Mammary epithelial cell (primary cell): Measurements from ENCODE around the gene RAB11FIP4.

Experiments used
- CTCF ChIP-seq, 2 donors: IDR thresholded peaks in 1 of 2; conservative IDR thresholded peaks in 1 of 2; 2 replicates each; pipeline ENCODE4 v1.5.1; 2011 to 2012; ENCODE audit warnings: inconsistent platforms in 2 of 2, low read length in 2 of 2, mild to moderate bottlenecking in 2 of 2, control low read depth in 1 of 2, low read depth in 1 of 2; ENCODE audit not compliant: insufficient read depth in 1 of 2; ENCODE audit errors: extremely low read depth in 1 of 2
- EZH2 ChIP-seq: IDR thresholded peaks from 2 replicates; pipeline ENCODE4 v1.6.1; 2012; ENCODE audit warnings: low read length, inconsistent platforms, borderline replicate concordance

GRCh38 chr17:31390748-31391495, 553 bp upstream of the RAB11FIP4 start:
- TF ChIP-seq CTCF (conservative IDR thresholded peaks at IDR 0.05 in 1 of 2, IDR thresholded peaks at IDR 0.05 in 1 of 2; ENCODE audit: extremely low read depth in 1 of 2, insufficient read depth in 1 of 2, low read depth in 1 of 2, low read length in 2 of 2) (no peak), EZH2 (peak; percentile 15)
